Cerebellar nuclear complex (tissue), 1 donor: ENCODE data around the gene PHOX2A.

Experiments
- DNase-seq, 2 experiments: peaks; one replicate each; lab custom pipeline; 2025; lab: John Stamatoyannopoulos, UW

The PHOX2A gene

DNA sequence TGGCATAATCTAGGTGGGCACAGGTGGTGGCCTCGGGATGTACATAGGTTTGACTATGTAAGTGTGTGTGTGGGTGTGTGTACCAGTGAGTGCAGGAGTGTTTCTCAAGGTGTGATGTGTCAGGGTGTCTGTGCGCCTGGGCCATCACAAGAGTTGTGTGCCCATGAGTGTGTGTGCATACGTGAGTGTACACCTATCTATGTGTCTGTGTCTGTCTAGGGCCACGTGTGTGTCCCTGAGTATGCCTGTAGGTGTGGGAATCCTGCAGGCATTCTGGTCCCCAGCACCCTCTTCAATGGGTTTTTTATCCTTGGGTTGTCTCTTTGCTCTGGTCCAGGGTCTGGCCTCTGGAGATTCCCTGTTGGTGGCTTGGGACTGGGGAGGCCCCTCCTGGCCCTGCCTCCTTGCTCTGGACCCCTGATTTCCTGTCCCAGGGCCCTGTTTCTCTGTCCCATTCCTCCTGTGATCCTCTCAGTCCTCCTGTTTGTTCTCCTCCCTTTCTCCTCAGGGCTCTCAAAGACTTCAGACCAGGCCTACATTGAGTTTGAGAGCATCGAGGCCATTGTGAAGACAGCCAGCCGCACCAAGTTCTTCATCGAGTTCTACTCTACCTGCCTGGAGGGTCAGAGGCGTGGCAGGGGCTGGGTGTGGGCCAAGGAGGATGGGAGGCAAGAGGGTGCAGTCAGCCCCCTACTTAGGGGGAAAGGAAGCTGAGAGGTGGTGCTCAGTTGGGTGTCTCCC is 10.0 kb downstream of the PHOX2A start:
- no peak for DNase-seq

DNA sequence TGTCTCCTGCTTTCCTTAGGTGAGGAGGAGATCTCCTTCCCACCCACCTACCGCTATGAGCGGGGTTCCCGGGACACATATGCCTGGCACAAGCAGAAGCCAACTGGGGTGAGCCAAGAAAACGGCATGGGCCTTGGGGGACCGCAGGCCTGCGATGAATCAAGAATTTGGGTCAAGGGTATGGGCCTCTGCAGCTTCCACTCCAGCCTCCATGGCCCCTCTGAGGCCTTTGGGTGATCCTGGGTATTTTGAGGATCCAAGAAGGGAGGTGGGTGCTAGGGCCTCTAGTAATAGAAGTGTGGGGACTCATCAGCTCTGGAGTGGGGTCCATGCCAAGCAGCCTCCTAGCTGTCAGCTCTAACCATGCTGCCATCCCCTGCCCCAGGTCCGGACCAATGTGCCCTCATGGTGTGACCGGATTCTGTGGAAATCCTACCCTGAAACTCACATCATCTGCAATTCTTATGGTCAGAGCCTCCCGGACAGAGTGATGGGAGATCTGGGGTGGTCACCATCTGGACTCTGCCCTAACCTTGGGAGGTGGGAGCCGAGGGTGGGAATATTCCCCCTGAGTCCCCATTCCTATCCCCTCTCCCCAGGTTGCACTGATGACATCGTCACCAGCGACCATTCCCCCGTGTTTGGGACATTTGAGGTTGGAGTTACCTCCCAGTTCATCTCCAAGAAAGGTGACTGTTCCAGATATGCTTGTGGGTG is 10.8 kb downstream of the PHOX2A start:
- no peak for DNase-seq

DNA sequence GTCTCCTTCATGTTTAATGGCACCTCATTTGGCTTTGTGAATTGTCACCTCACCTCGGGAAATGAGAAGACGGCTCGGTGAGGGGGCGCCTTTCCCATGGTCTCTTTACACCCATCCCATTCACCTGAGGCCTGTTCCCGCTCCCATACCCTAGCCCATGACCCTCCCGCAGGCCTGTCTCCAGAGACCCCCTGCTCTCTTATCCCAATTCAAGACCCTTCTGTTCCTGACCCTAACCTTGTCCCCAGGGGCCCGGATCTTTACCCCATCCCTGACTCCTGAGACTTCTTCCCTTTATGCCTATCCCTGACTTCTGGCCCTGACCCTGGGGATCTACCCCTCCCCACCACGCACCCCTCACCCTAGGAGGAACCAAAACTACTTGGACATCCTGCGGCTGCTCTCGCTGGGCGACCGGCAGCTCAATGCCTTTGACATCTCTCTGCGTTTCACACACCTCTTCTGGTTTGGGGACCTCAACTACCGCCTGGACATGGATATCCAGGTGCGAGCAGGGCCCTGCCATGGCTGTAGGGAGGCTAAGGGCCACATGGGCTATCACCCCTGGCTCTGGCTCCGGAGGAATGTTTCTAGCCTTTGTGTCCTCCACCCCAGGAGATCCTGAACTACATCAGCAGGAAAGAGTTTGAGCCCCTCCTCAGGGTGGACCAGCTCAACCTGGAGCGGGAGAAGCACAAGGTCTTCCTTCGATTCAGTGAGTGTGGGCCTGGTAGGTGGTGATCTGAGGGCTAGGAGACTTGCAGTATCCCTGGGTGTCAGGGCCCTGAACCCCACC is 11.5 kb downstream of the PHOX2A start:
- DNase-seq: no peak

DNA sequence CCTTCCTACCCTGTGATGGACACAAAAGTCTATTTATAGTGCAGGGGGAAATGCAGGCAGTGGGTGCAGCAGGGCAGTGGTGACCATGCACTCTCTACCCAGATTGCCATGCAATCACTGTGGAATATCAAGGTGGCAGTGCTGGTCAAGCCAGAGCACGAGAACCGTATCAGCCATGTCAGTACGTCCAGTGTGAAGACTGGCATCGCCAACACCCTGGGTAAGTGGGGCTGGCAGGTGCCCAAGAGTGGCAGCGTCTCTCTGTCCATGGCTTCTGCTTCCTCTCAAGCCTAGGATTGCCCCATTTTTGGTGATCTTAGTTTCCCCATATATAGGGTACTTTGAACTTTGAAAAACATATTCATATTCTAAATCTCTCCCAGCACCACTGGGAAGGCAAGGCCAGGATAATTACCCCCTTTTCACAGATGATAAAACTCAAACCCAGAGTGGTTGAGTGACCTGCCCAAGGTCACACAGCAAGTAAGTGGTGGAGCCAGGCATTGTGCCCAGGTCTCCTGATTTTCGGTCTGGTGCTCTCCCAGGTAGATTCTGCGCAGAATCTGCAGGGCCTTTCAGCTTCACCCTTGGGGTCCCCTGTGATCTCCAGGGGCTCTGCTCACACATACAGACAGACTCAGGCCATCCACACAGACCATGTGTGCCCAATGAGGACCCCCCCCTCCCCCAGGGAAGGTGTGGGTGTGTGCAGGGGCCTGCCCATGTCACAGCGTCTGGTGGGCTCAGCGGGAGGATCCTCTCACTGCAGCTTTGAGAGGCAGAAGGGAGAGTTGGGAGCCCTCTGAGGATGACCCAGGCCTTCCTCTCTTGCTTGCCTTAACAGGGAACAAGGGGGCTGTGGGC is 12.3 kb downstream of the PHOX2A start:
- no peak for DNase-seq

DNA sequence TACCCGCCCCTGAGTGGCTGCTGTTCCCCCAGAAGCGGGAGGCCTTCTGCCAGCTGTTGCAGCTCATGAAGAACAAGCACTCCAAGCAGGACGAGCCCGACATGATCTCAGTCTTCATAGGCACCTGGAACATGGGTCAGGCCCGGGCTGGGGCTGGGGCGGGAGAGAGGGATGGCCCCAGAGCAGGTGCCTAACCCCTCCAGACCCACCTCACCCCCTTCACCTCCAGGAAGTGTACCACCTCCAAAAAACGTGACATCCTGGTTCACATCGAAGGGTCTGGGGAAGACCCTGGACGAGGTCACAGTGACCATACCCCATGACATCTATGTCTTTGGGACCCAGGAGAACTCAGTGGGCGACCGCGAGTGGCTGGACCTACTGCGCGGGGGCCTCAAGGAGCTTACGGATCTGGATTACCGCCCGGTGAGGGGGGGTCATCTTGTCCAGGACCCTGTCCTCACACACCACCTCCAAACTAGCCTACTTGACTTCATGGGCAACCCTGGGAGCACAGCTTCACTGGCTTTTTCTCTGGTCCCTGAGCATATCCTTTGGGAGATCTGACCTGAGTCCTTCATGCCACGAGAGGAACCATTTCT is 13.1 kb downstream of the PHOX2A start:
- no peak for DNase-seq

DNA sequence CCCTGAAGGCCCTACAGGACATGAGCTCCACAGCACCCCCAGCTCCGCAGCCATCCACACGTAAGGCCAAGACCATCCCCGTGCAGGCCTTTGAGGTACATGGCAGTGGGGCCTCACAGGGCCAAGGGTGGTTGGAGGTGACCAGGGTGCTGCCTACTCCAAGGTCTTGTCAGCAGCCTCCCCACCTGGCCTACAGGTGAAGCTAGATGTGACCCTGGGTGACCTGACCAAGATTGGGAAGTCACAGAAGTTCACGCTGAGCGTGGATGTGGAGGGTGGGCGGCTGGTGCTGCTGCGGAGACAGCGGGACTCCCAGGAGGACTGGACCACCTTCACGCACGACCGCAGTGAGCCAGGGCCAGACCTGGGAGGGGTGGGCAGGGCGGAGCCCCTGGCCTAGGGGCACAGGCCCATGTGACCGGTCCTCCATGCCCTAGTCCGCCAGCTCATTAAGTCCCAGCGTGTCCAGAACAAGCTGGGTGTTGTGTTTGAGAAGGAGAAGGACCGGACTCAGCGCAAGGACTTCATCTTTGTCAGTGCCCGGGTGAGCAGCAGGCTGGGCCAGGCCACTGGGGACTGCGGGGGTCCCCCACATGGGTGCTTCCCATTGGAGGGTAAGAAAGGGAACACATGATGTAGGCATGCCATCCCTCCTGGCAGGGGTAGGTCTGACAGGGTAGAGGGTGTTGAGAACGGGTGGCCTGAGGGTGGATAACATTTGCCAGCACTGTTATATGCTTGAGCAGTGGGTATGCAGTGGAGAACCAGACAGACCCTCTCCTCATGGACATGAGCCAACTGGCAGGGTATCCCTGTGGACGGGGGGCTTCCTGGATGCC is 13.8 kb downstream of the PHOX2A start:
- DNase-seq: no peak

DNA sequence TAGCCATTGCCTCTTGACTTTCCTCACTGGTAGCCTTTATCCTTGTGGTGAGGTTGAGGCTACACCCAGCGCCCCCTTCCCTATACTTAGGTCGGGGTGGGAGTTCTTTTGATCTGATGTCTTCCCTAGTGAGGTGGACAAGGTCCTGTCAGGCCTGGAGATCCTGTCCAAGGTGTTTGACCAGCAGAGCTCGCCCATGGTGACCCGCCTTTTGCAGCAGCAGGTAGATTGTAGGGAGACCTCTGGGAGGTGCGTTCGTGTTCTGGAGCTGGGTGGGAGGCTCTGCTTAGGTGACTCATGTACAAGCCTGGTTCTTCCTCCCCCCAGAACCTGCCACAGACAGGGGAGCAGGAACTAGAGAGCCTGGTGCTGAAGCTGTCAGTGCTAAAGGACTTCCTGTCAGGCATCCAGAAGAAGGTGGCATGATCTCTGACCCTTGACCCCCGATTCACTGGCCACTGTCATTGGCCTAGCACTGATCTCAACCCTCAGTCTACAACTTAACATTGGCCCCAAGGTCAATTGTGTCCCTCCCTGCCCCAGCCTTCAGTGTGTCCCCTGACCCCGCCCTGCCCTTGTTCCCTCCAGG is 14.5 kb downstream of the PHOX2A start:
- no peak for DNase-seq

DNA sequence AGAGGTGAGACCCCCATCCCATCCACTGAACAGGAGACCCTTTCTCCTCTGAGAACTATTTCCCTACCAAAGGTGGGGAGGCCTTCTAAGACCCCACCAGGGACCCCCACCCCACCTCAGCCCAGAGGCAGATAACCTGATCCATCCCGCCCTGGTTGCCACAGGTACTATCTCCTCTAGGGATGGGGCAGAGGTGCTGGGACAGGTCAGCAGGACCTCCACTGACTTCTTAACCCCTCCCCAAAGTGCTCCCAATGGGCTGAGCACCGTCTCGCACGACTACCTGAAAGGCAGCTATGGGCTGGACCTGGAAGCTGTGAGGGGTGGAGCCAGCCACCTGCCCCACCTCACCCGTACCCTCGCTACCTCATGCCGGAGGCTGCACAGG is 15.1 kb downstream of the PHOX2A start:
- DNase-seq: no peak

DNA sequence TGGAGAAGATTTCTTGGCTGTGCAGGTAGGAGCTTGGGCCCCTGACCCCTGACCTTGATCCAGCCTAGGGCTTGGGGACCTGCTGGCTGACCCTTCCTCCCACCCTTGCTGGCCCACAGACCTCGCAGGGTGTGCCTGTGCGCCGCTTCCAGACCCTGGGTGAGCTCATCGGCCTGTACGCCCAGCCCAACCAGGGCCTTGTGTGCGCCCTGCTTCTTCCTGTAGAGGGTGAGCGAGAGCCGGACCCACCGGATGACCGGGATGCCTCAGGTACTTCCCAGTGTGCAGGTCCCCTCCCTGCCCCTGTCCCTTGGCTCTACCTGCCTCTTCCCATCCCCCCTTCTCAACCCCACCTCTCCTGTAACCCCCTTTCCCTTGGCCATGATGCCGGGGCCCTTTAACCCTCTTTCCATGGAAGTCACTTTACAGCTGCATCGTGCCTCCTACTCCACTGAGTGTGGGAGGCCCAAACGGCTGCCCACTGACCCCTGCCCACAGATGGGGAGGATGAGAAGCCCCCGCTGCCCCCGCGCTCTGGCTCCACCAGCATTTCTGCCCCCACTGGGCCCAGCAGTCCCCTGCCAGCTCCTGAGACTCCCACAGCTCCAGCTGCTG is 15.6 kb downstream of the PHOX2A start:
- no peak for DNase-seq

DNA sequence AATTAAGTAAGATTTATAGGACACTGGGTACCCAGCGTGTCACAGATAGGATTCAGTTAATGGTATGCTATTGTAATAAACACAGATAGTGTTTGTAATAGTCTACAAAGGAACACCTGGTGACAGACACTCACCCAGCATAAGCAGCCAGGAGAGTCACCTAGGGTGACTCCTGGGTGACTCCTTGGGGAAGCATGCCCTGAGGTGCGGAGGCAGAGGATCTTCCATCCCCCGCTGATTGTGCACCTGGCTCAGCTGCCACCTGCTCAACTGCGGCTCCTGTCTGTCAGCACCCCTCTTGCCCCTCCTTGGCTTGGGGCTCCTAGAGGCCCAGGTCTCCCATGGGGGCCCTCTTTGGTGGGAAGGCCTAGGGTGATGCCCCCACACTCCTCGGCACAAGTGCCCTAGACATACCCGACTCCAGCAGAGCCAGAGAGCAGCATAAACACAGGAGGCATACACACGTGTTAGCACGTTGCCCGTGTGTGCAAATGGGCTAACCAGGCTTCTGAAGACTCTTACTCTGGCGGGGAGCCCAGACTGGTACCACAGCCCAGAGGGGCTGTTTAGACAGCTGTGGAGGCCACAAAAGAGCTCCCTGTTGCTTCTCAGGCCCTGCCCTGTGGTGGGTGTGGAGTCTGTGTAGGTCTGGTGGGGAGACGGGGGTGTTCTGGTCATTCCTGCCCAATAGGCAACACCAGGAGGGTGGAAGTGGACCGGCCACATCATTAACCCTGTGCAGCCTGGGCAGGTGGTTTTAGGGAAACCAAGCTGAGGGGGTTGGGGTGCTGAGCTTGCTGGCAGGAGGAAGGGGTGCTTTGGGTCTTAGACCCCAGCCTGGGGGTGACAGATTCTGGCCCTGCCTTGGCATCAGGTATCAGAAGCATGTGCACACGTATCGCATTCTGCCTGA is 16.4 kb downstream of the PHOX2A start:
- no peak for DNase-seq

DNA sequence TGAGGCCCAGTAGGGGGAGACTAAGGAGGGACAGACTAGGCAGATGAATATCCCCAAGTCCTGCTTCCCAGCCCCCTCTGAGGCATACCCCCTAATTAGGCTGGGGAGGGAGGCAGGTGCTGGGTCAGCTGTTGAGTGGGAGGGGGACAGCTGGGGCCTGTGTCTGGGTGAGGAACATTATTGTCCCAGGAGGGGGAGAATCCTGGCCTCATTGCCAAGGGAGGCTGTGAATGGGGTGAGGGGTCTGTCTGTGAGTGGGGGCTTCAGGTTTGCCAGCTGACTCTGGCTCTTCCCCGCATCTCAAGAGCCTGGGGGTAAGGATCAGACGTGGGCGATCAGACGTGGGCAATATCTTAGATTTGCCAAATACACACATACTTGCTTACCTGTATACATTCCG is 17.3 kb downstream of the PHOX2A start:
- DNase-seq: no peak

DNA sequence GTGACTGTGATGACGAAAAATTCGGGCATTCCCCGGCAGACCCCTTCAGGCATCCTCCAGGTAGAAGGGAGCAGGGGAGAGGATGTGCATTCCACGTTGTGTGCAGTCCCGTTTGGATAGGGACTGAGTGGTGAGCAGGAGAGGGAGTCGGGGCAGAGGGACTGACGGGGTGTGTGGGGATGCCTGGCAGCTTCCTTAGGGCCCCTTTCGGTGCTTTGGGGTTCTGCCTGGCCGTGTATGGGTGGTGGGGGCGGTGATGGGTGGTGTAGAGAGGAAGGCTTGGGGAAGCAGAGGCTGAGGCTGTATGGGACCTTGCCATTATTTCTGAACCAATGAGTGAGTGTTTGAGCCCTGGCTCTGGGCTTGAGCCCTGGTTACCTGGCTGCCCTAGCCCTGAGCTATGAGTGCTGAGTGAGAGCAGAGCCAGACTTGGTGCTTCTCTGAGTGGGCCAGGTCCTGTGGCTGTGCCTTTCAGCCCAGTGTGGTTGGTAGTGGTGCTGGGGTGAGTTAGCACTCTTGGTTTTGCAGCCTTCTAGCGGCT is 18.5 kb downstream of the PHOX2A start:
- no peak for DNase-seq

DNA sequence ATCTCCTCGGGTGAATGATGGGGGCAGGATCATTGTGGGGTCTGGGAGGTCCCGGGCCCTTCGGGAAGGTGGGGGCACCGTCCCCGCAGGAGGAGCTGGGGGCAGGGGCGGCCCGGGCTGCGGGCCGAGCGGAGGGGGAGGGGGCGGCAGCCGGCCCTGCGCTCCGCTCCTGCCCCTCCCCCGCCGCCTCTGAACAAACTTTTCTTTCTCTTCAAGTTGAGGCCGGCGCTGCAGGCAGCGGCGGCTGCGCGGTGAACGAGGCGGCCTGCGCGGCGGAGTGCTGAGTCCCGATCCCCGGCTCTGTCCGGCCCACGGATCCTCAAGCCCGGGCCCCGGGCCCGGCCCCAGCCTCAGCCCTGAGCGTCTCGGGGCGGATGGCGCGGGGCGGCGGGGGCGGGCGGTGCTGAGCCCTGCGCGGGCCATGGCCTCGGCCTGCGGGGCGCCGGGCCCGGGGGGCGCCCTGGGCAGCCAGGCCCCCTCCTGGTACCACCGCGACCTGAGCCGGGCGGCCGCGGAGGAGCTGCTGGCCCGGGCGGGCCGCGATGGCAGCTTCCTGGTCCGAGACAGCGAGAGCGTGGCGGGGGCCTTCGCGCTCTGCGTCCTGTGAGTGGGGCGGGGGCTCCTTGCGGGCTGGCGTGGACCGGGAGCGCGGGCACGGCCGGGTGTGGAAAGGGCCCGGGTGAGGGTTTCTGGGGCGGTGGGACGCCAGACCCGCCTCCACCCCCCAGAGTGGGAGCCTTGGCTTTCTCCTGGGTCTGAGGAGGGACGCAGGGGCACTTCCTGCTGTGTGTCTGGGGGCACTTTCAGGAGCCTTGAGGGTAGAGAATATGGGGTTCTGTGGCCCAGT is 19.2 kb downstream of the PHOX2A start, which contains the start of gene INPPL1:
Gene INPPL1, plus strand, starts transcription at position 204 of the 847 bp plus-strand sequence. Its CDS starts 218 bp downstream, at position 422.
- DNase-seq: no peak

DNA sequence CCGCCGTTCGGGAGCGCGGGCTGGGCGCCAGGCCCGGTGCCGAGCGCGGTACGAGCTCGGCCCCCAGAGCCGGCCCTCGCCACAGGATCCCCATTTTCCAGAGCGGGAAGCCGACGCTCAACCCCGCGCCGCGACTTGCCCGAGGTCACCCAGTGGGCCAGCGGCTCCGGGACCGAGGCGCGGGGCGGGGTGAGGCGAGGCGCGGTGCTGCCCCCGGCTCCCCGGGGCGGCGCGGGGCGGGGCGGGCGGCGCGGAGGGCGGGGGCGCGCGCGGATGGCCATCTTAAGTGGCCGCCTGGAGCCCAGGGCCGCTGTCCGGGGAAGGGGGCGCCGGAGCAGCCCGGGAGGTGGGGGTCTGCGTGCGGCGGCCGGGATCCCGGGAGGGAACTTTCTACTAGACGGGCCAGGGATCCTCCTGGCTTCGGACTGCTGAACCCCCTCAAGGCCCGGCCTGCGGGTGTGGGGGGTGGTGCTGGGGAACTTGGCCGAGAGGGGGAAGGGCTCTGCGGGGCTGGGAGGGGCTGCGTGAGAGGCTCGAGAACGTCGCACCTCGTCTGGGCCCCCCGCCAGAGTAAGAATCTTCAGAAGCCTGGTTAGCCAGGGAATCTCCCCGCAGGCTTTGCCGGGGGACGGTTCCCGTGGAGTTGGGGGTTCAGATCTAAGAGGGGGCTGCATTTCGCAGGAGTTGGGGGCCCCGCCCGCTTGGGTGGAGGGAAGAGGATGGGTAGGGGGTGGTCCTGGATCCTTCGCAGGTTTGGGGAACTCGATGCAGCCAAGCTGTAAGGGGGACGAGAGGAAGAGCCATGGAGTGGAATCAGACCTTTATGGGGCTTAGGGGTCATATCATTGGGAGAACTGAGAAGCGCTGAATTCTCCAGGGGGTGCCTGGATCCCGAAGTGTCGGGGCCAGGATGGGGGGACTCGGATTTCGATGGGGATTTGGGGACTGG is 20.1 kb downstream of the PHOX2A start:
- DNase-seq: no peak

DNA sequence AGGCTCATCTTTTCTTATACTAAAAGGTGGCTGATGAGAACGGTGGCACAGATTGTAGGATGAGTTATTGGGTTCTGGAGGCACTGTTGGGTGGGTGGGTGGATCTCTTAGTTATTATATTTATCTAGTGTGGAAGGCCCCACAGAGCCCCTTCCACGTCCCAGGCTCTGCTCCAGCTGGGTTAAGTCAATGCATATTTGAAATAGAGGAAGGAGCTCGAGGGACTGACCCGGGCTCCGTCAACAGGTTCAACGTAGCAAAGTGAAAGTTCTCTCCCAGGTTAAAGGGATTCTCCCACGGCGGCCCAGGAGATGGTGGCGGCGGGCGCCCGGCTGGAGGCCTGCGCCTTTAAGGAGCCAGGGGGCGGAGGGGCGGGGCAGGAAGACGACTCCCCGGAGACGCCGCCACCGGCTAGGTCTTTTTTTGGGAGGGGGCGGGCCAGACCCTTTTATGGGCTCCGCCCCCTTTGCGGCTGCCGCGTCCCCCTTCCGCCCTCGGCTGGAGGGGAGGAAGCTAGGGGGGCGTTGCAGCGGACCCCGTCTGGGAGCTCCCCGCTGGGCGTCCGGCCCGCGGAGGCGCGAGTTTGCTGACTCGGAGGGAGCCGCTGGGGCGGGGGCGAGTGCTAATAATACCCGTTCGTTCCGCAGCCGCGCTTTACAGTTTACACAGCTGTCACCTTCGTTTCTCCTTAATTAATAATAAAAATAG is 20.9 kb downstream of the PHOX2A start:
- no peak for DNase-seq
